H1 (cell line): ENCODE measurements around the gene LTB4R. TPM values are rescaled to one million over a fixed set of nuclear protein-coding genes. Genes with fewer than 3 reads are reported as not detected.

ENCODE experiments used
- CTCF ChIA-PET: fragments of 300-600 bp; sonication (Branson Sonifier 250); formaldehyde crosslinking; loops from one replicate; lab custom pipeline; 2021; ENCODE audit not compliant: partially characterized antibody; lab: Charles Lee
- POLR2A ChIA-PET: fragments of 300-600 bp; sonication (Branson Sonifier 250); formaldehyde crosslinking; loops from one replicate; lab custom pipeline; 2021; ENCODE audit warnings: inconsistent platforms; ENCODE audit not compliant: partially characterized antibody; lab: Charles Lee
- DNase-seq, 2 experiments: peaks; one replicate each; pipeline versions ENCODE4 v3.0.0 to v3.0.0-alpha.2; 2010 to 2022; ENCODE audit warnings: low spot score in 2 of 2, low read depth in 1 of 2, mixed read lengths in 1 of 2
- FAIRE-seq: peaks from 2 replicates; lab custom pipeline; 2011; peaks lifted over from hg19 to GRCh38; lab: Jason Lieb, UNC
- H2AFZ ChIP-seq: 2 replicates; pipeline ENCODE4 v1.8.1; 2012; ENCODE audit warnings: low read length, inconsistent platforms
- H2AK5ac ChIP-seq: 2 replicates; pipeline ENCODE4 v1.6.1; 2013; ENCODE audit warnings: low read depth, low read length
- H2BK120ac ChIP-seq: replicated peaks from 2 replicates; pipeline ENCODE3; 2013; ENCODE audit warnings: low read depth, low read length, inconsistent platforms
- H2BK12ac ChIP-seq: 2 replicates; pipeline ENCODE4 v1.6.1; 2013; ENCODE audit warnings: low read depth, low read length
- H2BK15ac ChIP-seq: 2 replicates; pipeline ENCODE4 v1.6.1; 2013; ENCODE audit warnings: low read length
- H2BK20ac ChIP-seq: 2 replicates; pipeline ENCODE4 v1.6.1; 2013; ENCODE audit warnings: low read length
- H2BK5ac ChIP-seq: 2 replicates; pipeline ENCODE4 v1.6.1; 2013; ENCODE audit warnings: low read depth, low read length
- H3K14ac ChIP-seq: 2 replicates; pipeline ENCODE4 v1.6.1; 2013; ENCODE audit warnings: inconsistent platforms; ENCODE audit not compliant: insufficient read length
- H3K18ac ChIP-seq: 2 replicates; pipeline ENCODE4 v1.6.1; 2013; ENCODE audit warnings: low read length; ENCODE audit errors: extremely low read depth
- H3K23ac ChIP-seq: 2 replicates; pipeline ENCODE4 v1.6.1; 2013; ENCODE audit warnings: inconsistent platforms; ENCODE audit not compliant: insufficient read length
- H3K23me2 ChIP-seq: 2 replicates; pipeline ENCODE4 v1.6.1; 2013; ENCODE audit warnings: low read depth, low read length
- H3K27ac ChIP-seq: 2 replicates; pipeline ENCODE4 v1.6.1; 2011; ENCODE audit warnings: low read depth, low read length, inconsistent platforms
- H3K27me3 ChIP-seq, 4 experiments: replicated peaks in 1 of 4; 1 replicate in 1 of 4; 2 replicates in 3 of 4; pipeline versions ENCODE4 v1.6.1 to v1.8.1; 2011 to 2013; ENCODE audit warnings: low read length in 3 of 4, mild to moderate bottlenecking in 3 of 4, inconsistent platforms in 2 of 4, mixed read lengths in 2 of 4, moderate library complexity in 1 of 4; ENCODE audit not compliant: control insufficient read depth in 3 of 4, insufficient read depth in 3 of 4; ENCODE audit errors: extremely low read depth in 1 of 4
- H3K36me3 ChIP-seq, 4 experiments: 2 replicates each; pipeline versions ENCODE4 v1.6.1 to v1.8.1; 2011 to 2013; ENCODE audit warnings: mild to moderate bottlenecking in 4 of 4, low read length in 3 of 4, moderate library complexity in 2 of 4, control low read depth in 1 of 4, inconsistent platforms in 1 of 4; ENCODE audit not compliant: insufficient read depth in 4 of 4, control insufficient read depth in 2 of 4
- H3K4ac ChIP-seq: replicated peaks from 2 replicates; pipeline ENCODE3; 2013; ENCODE audit warnings: low read length, low read depth, mixed read lengths, inconsistent platforms; ENCODE audit not compliant: insufficient read length
- H3K4me1 ChIP-seq, 4 experiments: replicated peaks in 1 of 4; 1 replicate in 1 of 4; 2 replicates in 3 of 4; pipeline versions ENCODE4 v1.6.1 to v1.8.1; 2011 to 2013; ENCODE audit warnings: low read length in 3 of 4, inconsistent platforms in 2 of 4, mixed read lengths in 1 of 4; ENCODE audit not compliant: insufficient read depth in 4 of 4, control insufficient read depth in 3 of 4
- H3K4me2 ChIP-seq, 2 experiments: 2 replicates each; pipeline versions ENCODE4 v1.6.1 to v1.8.1; 2011 to 2013; ENCODE audit warnings: low read depth in 2 of 2, low read length in 2 of 2, control low read depth in 1 of 2, inconsistent platforms in 1 of 2, mild to moderate bottlenecking in 1 of 2; ENCODE audit not compliant: insufficient read depth in 1 of 2
- H3K4me3 ChIP-seq, 4 experiments: fragments of 200-600, 300-600 bp in 1 of 4; sonication (generic), shearing (Covaris generic), sonication (Bioruptor Twin) in 1 of 4; 2 replicates each; pipeline versions ENCODE4 v1.5.1 to v1.8.1; 2011 to 2016; ENCODE audit warnings: low read length in 4 of 4, low read depth in 3 of 4, control low read depth in 2 of 4, inconsistent platforms in 2 of 4, mild to moderate bottlenecking in 2 of 4, mixed read lengths in 1 of 4, moderate library complexity in 1 of 4; ENCODE audit not compliant: insufficient read depth in 2 of 4; ENCODE audit errors: extremely low read depth in 1 of 4
- H3K56ac ChIP-seq: replicated peaks from 2 replicates; pipeline ENCODE3; 2013; ENCODE audit warnings: low read depth, mild to moderate bottlenecking, mixed read lengths, low read length, inconsistent platforms; ENCODE audit not compliant: insufficient read length
- H3K79me1 ChIP-seq: 2 replicates; pipeline ENCODE4 v1.6.1; 2013; ENCODE audit warnings: low read depth, low read length, control low read depth
- H3K79me2 ChIP-seq, 2 experiments: 2 replicates each; pipeline versions ENCODE4 v1.6.1 to v1.8.1; 2012 to 2013; ENCODE audit warnings: low read length in 2 of 2, mild to moderate bottlenecking in 2 of 2, inconsistent platforms in 1 of 2; ENCODE audit not compliant: insufficient read depth in 2 of 2, control insufficient read depth in 1 of 2
- H3K9ac ChIP-seq, 4 experiments: replicated peaks in 1 of 4; 1 replicate in 1 of 4; 2 replicates in 3 of 4; pipeline versions ENCODE4 v1.6.1 to v1.8.1; 2011 to 2013; ENCODE audit warnings: low read depth in 3 of 4, low read length in 3 of 4, control low read depth in 2 of 4, mild to moderate bottlenecking in 2 of 4, moderate library complexity in 2 of 4, inconsistent platforms in 1 of 4; ENCODE audit errors: extremely low read depth in 1 of 4
- H3K9me3 ChIP-seq, 2 experiments: 2 replicates each; pipeline versions ENCODE4 v1.6.1 to v1.8.1; 2012 to 2013; ENCODE audit warnings: mild to moderate bottlenecking in 2 of 2, moderate library complexity in 2 of 2, control low read depth in 1 of 2, inconsistent platforms in 1 of 2, low read depth in 1 of 2, low read length in 1 of 2, mixed read lengths in 1 of 2; ENCODE audit not compliant: insufficient read depth in 2 of 2
- H4K20me1 ChIP-seq, 2 experiments: replicated peaks in 1 of 2; 2 replicates each; pipeline versions ENCODE3 to v1.8.1; 2011 to 2013; ENCODE audit warnings: inconsistent platforms in 2 of 2, low read length in 2 of 2, mild to moderate bottlenecking in 1 of 2; ENCODE audit not compliant: insufficient read depth in 2 of 2, control insufficient read depth in 1 of 2
- H4K5ac ChIP-seq: 2 replicates; pipeline ENCODE4 v1.6.1; 2013; ENCODE audit warnings: low read length, low read depth, mixed read lengths, inconsistent platforms; ENCODE audit not compliant: insufficient read length
- H4K8ac ChIP-seq: 2 replicates; pipeline ENCODE4 v1.8.0; 2013; ENCODE audit warnings: mild to moderate bottlenecking, moderate library complexity, low read length, inconsistent platforms; ENCODE audit not compliant: insufficient read depth; ENCODE audit errors: extremely low read depth
- H4K91ac ChIP-seq: replicated peaks from 2 replicates; pipeline ENCODE3; 2013; ENCODE audit warnings: low read length, mixed read lengths, inconsistent platforms; ENCODE audit not compliant: insufficient read length
- BACH1 ChIP-seq: IDR thresholded peaks from 2 replicates; pipeline ENCODE4 v1.6.1; 2012; ENCODE audit warnings: low read length, improper control_type of control experiment
- CHD2 ChIP-seq: IDR thresholded peaks from 2 replicates; pipeline ENCODE4 v1.6.1; 2012; ENCODE audit warnings: low read length, improper control_type of control experiment
- KDM1A ChIP-seq: fragments of 200-600, 300-600 bp; sonication (generic); IDR thresholded peaks from 2 replicates; pipeline ENCODE4 v1.7.1; 2016; ENCODE audit warnings: mild to moderate bottlenecking, low read length, borderline replicate concordance
- SIN3A ChIP-seq, 2 experiments: IDR thresholded peaks in 1 of 2; conservative IDR thresholded peaks in 1 of 2; 2 replicates each; pipeline ENCODE4 v1.6.1; 2011 to 2012; ENCODE audit warnings: low read length in 2 of 2, improper control_type of control experiment in 1 of 2, low read depth in 1 of 2, mild to moderate bottlenecking in 1 of 2
- SIX5 ChIP-seq: IDR thresholded peaks from 2 replicates; pipeline ENCODE4 v1.6.1; 2011; ENCODE audit warnings: mild to moderate bottlenecking, low read depth, low read length
- TCF12 ChIP-seq: IDR thresholded peaks from 2 replicates; pipeline ENCODE4 v1.6.1; 2011; ENCODE audit warnings: low read depth, mild to moderate bottlenecking, low read length
- WGBS, 2 experiments: shearing (Covaris generic) in 1 of 2; methylation state at CpG; one replicate each; pipeline versions ENCODE4 v1.1.6 to v1.1.7; 2013 to 2015; ENCODE audit warnings: low lambda C conversion rate in 2 of 2, mixed read lengths in 2 of 2, inconsistent platforms in 1 of 2, low coverage in 1 of 2, missing lambda C conversion rate in 1 of 2; ENCODE audit not compliant: insufficient replicate concordance in 2 of 2, insufficient coverage in 1 of 2, insufficient read length in 1 of 2; ENCODE audit errors: extremely low coverage in 1 of 2, missing lambda C conversion rate in 1 of 2; 5-methylcytosine and 5-hydroxymethylcytosine counted together
- polyA plus RNA-seq, 7 experiments: library from polyadenylated mRNA; depleted of rRNA in 3 of 7; stranded (reverse) in 5 of 7; unstranded in 2 of 7; fragments of >200 nt in 5 of 7; fragments of 200-250 nt in 2 of 7; gene quantifications; 1 replicate in 5 of 7; 2 replicates in 1 of 7; 4 replicates in 1 of 7; pipeline versions ENCODE4 v1.2.1 to v1.2.3, GENCODE V29; 2011 to 2013; ENCODE audit warnings: missing spikeins in 2 of 7, mixed read lengths in 2 of 7
- total RNA-seq: library from RNA; stranded (reverse); fragmentation: NEBNext Ultra II Directional; extraction: Animal tissue kit (Norgen Biotek cat#: 25700); gene quantifications from 2 replicates; pipeline ENCODE4 v1.2.1, GENCODE V29; 2021

LTB4R gene
- total and polyA plus RNA-seq, 2 of the 8 experiments (the other 6 are each of a cell fraction or from before 2014, with no cell fraction given) = 4.1 to 6.7 TPM

DNA sequence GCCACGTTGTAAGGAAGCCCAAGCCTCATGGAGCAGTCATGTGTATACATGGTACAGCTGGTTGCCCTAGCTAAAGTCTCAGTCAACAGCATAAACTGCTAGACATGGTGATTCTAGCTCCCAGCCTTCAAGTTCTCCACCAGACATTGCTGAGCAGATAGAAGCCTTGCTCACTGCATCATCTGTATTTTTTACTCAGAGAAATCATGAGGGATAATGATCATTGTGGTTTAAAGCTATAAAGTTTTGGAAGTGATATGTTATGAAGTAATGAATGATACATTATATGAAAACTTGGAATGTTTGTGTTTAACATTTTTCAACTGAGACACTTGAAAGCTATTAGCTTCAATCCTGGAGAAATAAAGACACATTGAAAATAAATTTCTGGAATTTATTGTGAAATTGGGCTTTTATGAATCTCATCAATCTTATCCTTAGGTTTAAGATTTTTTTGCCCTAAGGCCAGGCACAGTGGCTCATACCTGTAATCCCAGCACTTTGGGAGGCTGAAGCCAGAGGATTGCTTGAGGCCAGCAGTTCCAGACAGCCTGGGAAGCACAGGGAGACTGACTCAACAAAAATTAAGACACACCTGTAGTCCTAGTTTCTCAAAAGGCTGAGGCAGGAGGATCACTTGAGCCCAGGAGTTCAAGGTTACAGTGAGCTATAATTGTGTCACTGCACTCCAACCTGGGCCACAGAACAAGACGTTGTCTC is 51.1 kb downstream of the LTB4R start:
- H3K4me1 ChIP-seq = peaks cover 0 to 4% (median 1%) of the 10 kb centered on the region in 4 experiments; a peak in 3 of 7 replicates
- no peak overlapping the region for H3K4me3 ChIP-seq
- no peak overlapping the region for H2BK5ac ChIP-seq
- H2BK15ac ChIP-seq = no peak overlapping the region
- no peaks in the 10 kb centered on the region for H3K79me2 ChIP-seq
- H3K36me3 ChIP-seq = no peaks in the 10 kb centered on the region
- no peaks in the 10 kb centered on the region for H4K20me1 ChIP-seq
- no peak overlapping the region for H2BK20ac ChIP-seq
- no peak overlapping the region for H4K5ac ChIP-seq
- DNase-seq (no peak), FAIRE-seq (no peak)
- H4K8ac ChIP-seq = no peak overlapping the region
- H3K14ac ChIP-seq = no peak overlapping the region
- POLR2A ChIA-PET = interaction anchor here (1.1 to 1.2 kb wide), 3 partner anchors 16 to 80 kb away, joined by 3 to 4 read pairs (median 3); partner anchors contain the start of gene SDR39U1
- H2AK5ac ChIP-seq = no peak overlapping the region
- no peak overlapping the region for H2BK120ac ChIP-seq
- H3K4me2 ChIP-seq = no peak overlapping the region
- H3K56ac ChIP-seq = no peak overlapping the region
- no peak overlapping the region for H3K27ac ChIP-seq
- no peak overlapping the region for H3K9ac ChIP-seq
- H3K27me3 ChIP-seq = peaks cover 0 to 8% (median 2%) of the 10 kb centered on the region in 4 experiments; a peak in 4 of 7 replicates
- TF ChIP-seq SIN3A (conservative IDR thresholded peaks at IDR 0.05 in 1 of 2, IDR thresholded peaks at IDR 0.05 in 1 of 2; ENCODE audit: low read depth in 1 of 2, low read length in 2 of 2) (no peak), BACH1 (no peak), SIX5 (no peak), TCF12 (no peak), CHD2 (no peak), KDM1A (no peak)
- H3K18ac ChIP-seq = no peak overlapping the region
- WGBS, 2 experiments = 47% methylated on average over 2 of the region's 2 CpGs; no CpG with 5 or more reads in 1 of the 2 experiments
- H3K9me3 ChIP-seq = no peaks in the 10 kb centered on the region
- peaks cover 7% of the 10 kb centered on the region for H3K23me2 ChIP-seq
- H3K79me1 ChIP-seq = no peaks in the 10 kb centered on the region
- CTCF ChIA-PET = interaction anchor here (0.6 to 6.9 kb wide), 26 partner anchors 9 to 74 kb away, joined by 3 to 52 read pairs (median 4); partner anchors contain the start of genes ADCY4, CBLN3 and KHNYN
- no peak overlapping the region for H3K4ac ChIP-seq
- no peak overlapping the region for H2BK12ac ChIP-seq
- no peak overlapping the region for H3K23ac ChIP-seq
- no peak overlapping the region for H4K91ac ChIP-seq
- H2AFZ ChIP-seq = no peak overlapping the region
